GM19351 (cell line): Measurements from ENCODE around the gene RANGAP1.

Experiments used
- ATAC-seq: cut with Tn5 transposase; IDR thresholded peaks from one replicate; pipeline ENCODE4 v1.9.1; 2021; ENCODE audit warnings: mild to moderate bottlenecking, moderate library complexity; ENCODE audit not compliant: unreplicated experiment

Gene RANGAP1

GRCh38 chr22:41238570-41239442 is 47.2 kb downstream of the RANGAP1 start:
- ATAC-seq: no peak

GRCh38 chr22:41237707-41238569 is 48.0 kb downstream of the RANGAP1 start:
- peak; percentile 64 for ATAC-seq

- ATAC-seq: no peak
Measured at GRCh38 chr22:41237036-41237706, 48.8 kb downstream of the RANGAP1 start.

DNA sequence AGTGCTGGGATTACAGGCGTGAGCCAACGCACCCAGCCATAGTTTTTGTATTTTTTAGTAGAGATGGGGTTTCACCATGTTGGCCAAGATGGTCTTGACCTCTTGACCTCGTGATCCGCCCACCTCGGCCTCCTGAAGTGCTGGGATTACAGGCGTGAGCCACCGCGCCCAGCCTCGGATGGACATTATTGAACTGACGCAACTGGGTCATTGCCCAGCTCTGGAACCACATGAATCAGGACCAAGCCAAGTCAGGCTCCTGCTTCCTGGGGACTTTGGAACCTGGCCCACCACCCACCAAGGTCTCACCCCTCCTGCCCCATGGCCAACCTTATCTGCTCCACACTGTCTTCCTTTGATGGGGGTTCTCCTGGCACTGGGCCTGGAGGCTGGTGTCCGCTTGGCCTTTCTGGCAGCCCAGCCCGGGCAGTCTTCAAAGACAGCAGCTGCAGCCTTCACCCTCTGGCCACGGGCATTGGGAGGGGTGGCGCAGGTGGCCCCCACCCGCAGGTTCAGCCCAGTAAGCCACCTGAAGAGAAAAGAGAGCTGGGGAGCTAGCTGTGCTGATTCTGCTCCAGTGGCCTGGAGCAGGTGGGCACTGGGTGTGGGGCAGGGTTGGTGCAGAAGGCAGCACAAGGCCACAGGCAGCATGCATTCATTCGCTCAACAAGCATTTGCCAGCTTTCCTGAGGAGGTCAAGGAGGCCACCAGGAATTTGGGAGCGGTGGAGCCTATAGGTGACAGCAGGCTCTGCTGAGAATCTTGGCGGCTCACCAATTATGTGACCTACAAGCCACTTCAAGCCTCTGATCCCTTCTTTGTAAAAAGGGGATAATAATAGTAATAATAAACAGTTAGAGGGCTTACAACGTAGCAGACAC is 50.9 kb downstream of the RANGAP1 start:
- no peak for ATAC-seq

DNA sequence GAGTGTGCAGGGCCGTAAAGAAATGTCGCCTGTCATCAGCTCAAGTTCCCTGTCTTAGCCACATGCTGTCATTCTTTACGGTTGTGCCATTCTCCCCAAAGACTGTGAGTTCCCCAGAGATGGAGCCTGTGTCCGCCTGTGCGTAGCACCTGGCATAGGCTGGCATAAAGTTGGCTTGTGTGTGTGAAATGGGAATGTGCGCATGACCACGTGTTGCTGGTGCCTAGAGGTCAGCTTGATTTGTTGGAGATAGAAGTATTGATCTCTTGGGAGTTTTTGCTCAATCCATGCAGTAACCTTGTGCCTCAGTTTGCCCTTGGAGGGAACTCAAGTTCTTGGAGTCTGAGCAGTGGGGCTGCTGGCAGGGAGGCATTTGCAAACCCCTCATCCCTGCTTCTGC is 54.6 kb downstream of the RANGAP1 start:
- no peak for ATAC-seq

GRCh38 chr22:41230401-41230785 is 55.6 kb downstream of the RANGAP1 start:
- ATAC-seq: no peak

GRCh38 chr22:41229730-41230400 is 56.1 kb downstream of the RANGAP1 start:
- no peak for ATAC-seq

DNA sequence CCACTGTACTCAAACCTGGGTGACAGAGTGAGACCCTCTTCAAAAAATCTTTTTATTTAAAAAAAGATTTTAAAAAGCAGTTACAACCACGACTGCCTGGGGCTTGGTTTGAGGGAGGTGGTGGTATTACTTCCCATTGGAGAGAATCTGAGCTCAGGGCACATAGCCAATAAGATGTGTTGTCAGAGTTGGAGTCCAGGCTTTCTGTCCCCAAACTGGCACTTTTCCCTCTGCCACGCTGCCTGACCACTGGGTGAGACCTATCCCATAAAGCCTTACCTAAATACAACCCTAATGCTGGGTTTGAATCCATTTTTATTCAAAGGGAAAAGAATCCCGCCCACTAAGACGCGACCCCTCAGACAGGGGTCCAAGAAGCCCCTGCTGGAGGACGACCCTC is 56.8 kb downstream of the RANGAP1 start:
- ATAC-seq: no peak

DNA sequence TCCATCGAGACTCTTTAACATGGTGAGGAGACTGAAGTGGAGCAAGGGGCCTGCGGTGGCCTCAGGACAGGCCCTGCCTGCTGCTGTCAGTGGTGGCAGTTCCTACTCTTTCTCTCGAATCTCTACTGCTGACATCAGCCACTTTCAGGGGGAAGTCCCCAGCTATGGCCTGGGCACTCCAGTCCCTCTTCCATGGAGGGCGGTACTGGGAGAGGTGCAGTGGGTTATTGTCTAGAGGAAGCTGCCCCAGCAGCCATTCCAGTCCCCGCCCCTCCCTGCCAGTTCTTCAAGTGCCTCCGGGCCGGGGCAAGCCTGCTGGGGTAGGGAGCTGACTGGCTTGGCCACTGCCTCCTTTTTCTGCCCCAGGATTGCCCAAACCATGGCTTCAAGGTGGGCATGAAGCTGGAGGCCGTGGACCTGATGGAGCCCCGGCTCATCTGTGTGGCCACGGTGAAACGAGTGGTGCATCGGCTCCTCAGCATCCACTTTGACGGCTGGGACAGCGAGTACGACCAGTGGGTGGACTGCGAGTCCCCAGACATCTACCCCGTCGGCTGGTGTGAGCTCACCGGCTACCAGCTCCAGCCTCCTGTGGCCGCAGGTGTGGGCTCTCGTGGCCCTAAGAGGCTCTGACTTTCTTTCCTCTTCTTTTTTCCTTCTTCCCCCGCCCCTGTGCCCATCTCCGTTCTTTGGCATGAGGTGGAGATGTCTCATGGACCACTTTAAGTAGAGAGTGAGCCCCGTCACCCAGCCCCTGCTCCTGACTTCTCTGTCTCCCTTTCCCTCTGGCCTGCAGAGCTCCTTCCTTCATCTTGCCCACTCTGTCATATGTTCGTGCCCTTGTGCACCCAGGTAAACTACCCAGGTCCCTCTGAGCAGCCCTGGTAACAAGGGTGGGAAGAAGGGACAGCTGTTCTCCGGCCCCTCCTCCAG is 59.0 kb downstream of the RANGAP1 start:
- ATAC-seq: no peak

GRCh38 chr22:41223535-41223934 is 62.5 kb downstream of the RANGAP1 start:
- no peak for ATAC-seq

DNA sequence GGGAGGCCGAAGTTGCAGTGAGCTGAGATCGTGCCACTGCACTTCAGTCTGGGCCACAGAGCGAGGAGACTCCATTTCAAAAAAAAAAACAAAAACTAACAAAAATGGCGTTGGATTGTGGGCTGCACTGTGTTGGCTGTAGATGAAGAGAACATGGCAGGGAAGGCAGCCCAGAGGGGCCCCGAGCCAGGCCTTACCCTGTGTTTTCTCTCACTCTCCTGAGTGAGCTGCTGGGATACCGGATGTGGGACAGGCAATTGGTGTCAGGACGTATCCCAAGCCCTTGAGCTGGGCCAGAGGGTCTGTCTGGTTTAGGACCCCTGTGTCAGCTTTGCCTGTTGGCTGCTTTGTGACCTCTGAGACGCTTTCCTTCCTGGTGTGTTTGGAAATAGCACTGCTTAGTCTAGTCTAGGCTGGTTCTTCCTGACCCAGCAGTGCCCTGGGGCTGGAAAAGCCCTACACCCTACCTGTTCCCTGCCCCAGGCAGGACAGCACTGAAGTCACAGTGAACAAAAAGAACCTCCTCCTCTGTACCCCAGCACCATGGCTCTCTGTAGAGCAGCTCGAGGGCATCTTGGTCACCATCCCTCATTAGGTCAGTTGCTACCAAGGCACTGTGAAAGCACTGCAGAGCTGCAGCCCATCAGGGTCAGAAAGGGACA is 63.0 kb downstream of the RANGAP1 start:
- no peak for ATAC-seq

DNA sequence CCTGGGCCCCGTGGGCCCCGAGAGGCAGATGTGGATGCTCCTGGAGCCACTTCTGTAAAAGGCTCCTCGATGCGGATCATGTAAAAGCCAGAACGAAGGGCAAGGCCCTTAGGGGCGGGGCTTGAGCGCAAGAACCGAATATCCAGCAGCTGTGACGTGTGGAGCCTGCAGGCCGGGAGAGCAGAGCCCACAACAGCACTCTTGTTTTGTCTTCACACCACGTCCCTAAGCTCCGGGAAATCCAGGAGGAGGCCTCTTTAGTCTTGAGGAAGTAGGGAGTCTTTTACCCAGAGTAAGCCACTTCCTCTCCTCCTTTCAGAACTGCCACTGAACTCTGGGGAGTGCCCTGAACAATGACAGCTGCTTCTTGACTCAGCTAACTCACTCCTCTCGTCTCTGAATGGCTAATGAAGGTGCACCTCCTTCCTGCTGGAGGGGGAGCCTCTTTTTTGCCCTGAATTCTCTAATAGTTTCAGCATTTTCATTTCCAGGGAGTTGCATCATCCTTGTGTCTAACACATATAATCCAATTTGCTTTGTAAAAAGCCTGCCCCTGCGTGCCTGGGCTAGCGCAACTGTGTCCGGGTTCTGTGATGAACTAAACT is 68.3 kb downstream of the RANGAP1 start:
- ATAC-seq: no peak

DNA sequence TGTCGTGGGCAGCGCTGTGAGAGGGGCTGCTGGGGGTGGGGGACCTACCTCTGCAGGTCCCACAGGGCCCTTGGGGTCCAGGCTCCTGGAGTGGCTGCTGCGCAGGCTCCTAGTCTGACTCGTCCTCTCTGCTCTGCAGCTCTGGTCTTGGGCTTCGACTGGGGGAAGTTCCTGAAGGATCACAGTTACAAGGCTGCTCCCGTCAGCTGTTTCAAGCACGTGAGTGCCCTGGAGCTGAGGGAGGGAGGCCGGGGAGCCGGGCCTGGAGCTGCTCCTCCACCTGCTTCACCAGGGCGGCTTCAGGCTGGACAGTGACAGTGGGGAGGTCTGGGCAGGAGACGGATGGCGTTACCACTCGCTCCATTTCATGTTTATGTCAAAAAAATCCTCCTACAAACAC is 69.0 kb downstream of the RANGAP1 start:
- ATAC-seq: no peak

- no peak for ATAC-seq
Measured at GRCh38 chr22:41215926-41216325, 70.1 kb downstream of the RANGAP1 start.

GRCh38 chr22:41215409-41215808 is 70.6 kb downstream of the RANGAP1 start:
- ATAC-seq: no peak

GRCh38 chr22:41206719-41207118 is 79.3 kb downstream of the RANGAP1 start:
- ATAC-seq: no peak

GRCh38 chr22:41204992-41205900 is 80.7 kb downstream of the RANGAP1 start, which contains the start of gene L3MBTL2:
L3MBTL2 (plus strand) TSS chr22:41205312; CDS start chr22:41205363, 51 bp downstream.
- ATAC-seq: peak; percentile 98
